IMR-90 (cell line): Measurements from ENCODE around the gene USP12. TPM values are rescaled to one million over a fixed set of nuclear protein-coding genes. Genes with fewer than 3 reads are reported as not detected.

Experiments used
- ATAC-seq: fragments of 200-7000 bp; cut with Tn5 transposase; 2 replicates; pipeline ENCODE4 v1.9.1; 2020; ENCODE audit warnings: low read depth, mild to moderate bottlenecking, moderate library complexity
- BruUV-seq: library from RNA; stranded (reverse); fragments of 400-500 nt; replicated peaks from 2 replicates; lab custom pipeline; 2021; lab: Mats Ljungman, UMichigan
- CTCF ChIA-PET: fragments of 300-600 bp; formaldehyde crosslinking; extraction: SDS; loops from one replicate; lab custom pipeline; 2021; ENCODE audit warnings: antibody characterized with exemption; lab: Yijun Ruan, JAX
- POLR2A ChIA-PET: fragments of 300-600 bp; sonication (Branson Sonifier 250); formaldehyde crosslinking; loops from one replicate; lab custom pipeline; 2022; ENCODE audit warnings: antibody characterized with exemption; ENCODE audit not compliant: unreplicated experiment; lab: Charles Lee
- DNase-seq: peaks from one replicate; pipeline ENCODE4 v3.0.0; 2013
- H2AFZ ChIP-seq: replicated peaks from 2 replicates; pipeline ENCODE3; 2013; ENCODE audit warnings: low read length, mild to moderate bottlenecking; ENCODE audit not compliant: poor library complexity
- H2AK5ac ChIP-seq: 2 replicates; pipeline ENCODE4 v1.6.1; 2013; ENCODE audit warnings: low read depth, low read length, inconsistent platforms
- H2AK9ac ChIP-seq: replicated peaks from 2 replicates; pipeline ENCODE3; 2013; ENCODE audit warnings: mild to moderate bottlenecking, low read depth, low read length, moderate library complexity; ENCODE audit not compliant: poor library complexity
- H2BK120ac ChIP-seq: 2 replicates; pipeline ENCODE4 v1.6.1; 2013; ENCODE audit warnings: low read depth, low read length, inconsistent platforms
- H2BK15ac ChIP-seq: 3 replicates; pipeline ENCODE4 v1.6.1; 2013; ENCODE audit warnings: low read depth, low read length, inconsistent platforms
- H2BK20ac ChIP-seq: 2 replicates; pipeline ENCODE4 v1.6.1; 2013; ENCODE audit warnings: low read depth, mild to moderate bottlenecking, inconsistent platforms, low read length, moderate library complexity
- H2BK5ac ChIP-seq: 2 replicates; pipeline ENCODE4 v1.6.1; 2013; ENCODE audit warnings: mild to moderate bottlenecking, low read depth, low read length, inconsistent platforms; ENCODE audit not compliant: poor library complexity, severe bottlenecking
- H3K14ac ChIP-seq: replicated peaks from 2 replicates; pipeline ENCODE4 v1.6.1; 2013; ENCODE audit warnings: low read depth, low read length, inconsistent platforms
- H3K18ac ChIP-seq: 2 replicates; pipeline ENCODE4 v1.6.1; 2013; ENCODE audit warnings: low read depth, low read length, control low read depth
- H3K23ac ChIP-seq: 2 replicates; pipeline ENCODE4 v1.6.1; 2013; ENCODE audit warnings: low read depth, low read length, inconsistent platforms
- H3K27ac ChIP-seq: 2 replicates; pipeline ENCODE4 v1.5.1; 2013; ENCODE audit warnings: mild to moderate bottlenecking, control low read depth, low read length; ENCODE audit not compliant: insufficient read depth
- H3K27me3 ChIP-seq: 2 replicates; pipeline ENCODE4 v1.6.1; 2013; ENCODE audit warnings: low read length; ENCODE audit not compliant: control insufficient read depth, insufficient read depth
- H3K36me3 ChIP-seq: 2 replicates; pipeline ENCODE4 v1.6.1; 2013; ENCODE audit warnings: low read length, mixed read lengths; ENCODE audit not compliant: control insufficient read depth, insufficient read depth
- H3K4ac ChIP-seq: 2 replicates; pipeline ENCODE4 v1.6.1; 2013; ENCODE audit warnings: low read depth, low read length, inconsistent platforms
- H3K4me1 ChIP-seq: 2 replicates; pipeline ENCODE4 v1.6.1; 2013; ENCODE audit warnings: low read length, mixed read lengths; ENCODE audit not compliant: control insufficient read depth, insufficient read depth
- H3K4me2 ChIP-seq: 2 replicates; pipeline ENCODE4 v1.6.1; 2013; ENCODE audit warnings: low read depth, mild to moderate bottlenecking, control low read depth, low read length, moderate library complexity
- H3K4me3 ChIP-seq: 2 replicates; pipeline ENCODE4 v1.5.1; 2013; ENCODE audit warnings: low read depth, mild to moderate bottlenecking, control low read depth, low read length, moderate library complexity; ENCODE audit not compliant: insufficient read depth
- H3K56ac ChIP-seq: 2 replicates; pipeline ENCODE4 v1.6.1; 2013; ENCODE audit warnings: low read length, inconsistent platforms; ENCODE audit not compliant: insufficient read depth; ENCODE audit errors: extremely low read depth
- H3K79me1 ChIP-seq, 2 experiments: 2 replicates each; pipeline ENCODE4 v1.6.1; 2013; ENCODE audit warnings: low read length in 2 of 2, inconsistent platforms in 1 of 2, low read depth in 1 of 2
- H3K9ac ChIP-seq: 2 replicates; pipeline ENCODE4 v1.6.1; 2013; ENCODE audit warnings: low read depth, low read length, control low read depth
- H3K9me1 ChIP-seq: 2 replicates; pipeline ENCODE4 v1.6.1; 2013; ENCODE audit warnings: low read length, inconsistent platforms; ENCODE audit not compliant: insufficient read depth
- H3K9me3 ChIP-seq: 2 replicates; pipeline ENCODE4 v1.6.1; 2013; ENCODE audit warnings: low read length; ENCODE audit not compliant: control insufficient read depth, insufficient read depth
- H4K20me1 ChIP-seq: 2 replicates; pipeline ENCODE4 v1.6.1; 2013; ENCODE audit warnings: low read length, inconsistent platforms; ENCODE audit not compliant: insufficient read depth
- H4K5ac ChIP-seq: 2 replicates; pipeline ENCODE4 v1.6.1; 2013; ENCODE audit warnings: mild to moderate bottlenecking, low read depth, low read length, control low read depth
- H4K8ac ChIP-seq, 2 experiments: 2 replicates each; pipeline ENCODE4 v1.6.1; 2013; ENCODE audit warnings: low read depth in 2 of 2, low read length in 2 of 2, control low read depth in 1 of 2, inconsistent platforms in 1 of 2
- H4K91ac ChIP-seq: 2 replicates; pipeline ENCODE4 v1.6.1; 2013; ENCODE audit warnings: low read depth, low read length, inconsistent platforms; ENCODE audit not compliant: insufficient read depth
- BHLHE40 ChIP-seq: fragments of 150-350 bp; IDR thresholded peaks from 2 replicates; pipeline ENCODE4 v1.6.1; 2016; ENCODE audit warnings: mild to moderate bottlenecking, low read depth, low read length
- CEBPB ChIP-seq: IDR thresholded peaks from 2 replicates; pipeline ENCODE4 v1.6.1; 2012; ENCODE audit warnings: low read depth, low read length, improper control_type of control experiment
- CHD1 ChIP-seq: IDR thresholded peaks from 2 replicates; pipeline ENCODE4 v1.6.1; 2012; ENCODE audit warnings: low read depth, low read length, improper control_type of control experiment
- CTCF ChIP-seq: conservative IDR thresholded peaks from 2 replicates; pipeline ENCODE4 v1.5.1; 2012; ENCODE audit warnings: mild to moderate bottlenecking, low read depth, low read length, improper control_type of control experiment
- MAFK ChIP-seq: IDR thresholded peaks from 2 replicates; pipeline ENCODE4 v1.6.1; 2012; ENCODE audit warnings: low read depth, low read length, improper control_type of control experiment
- MAZ ChIP-seq: IDR thresholded peaks from 2 replicates; pipeline ENCODE4 v1.6.1; 2012; ENCODE audit warnings: low read depth, mild to moderate bottlenecking, low read length, improper control_type of control experiment, moderate library complexity, borderline replicate concordance
- NFE2L2 ChIP-seq: fragments of 150-350 bp; IDR thresholded peaks from 2 replicates; pipeline ENCODE4 v1.6.1; 2016; ENCODE audit warnings: low read depth, mild to moderate bottlenecking, low read length
- RAD21 ChIP-seq: IDR thresholded peaks from 2 replicates; pipeline ENCODE4 v1.6.1; 2012; ENCODE audit warnings: low read length, improper control_type of control experiment
- RCOR1 ChIP-seq: IDR thresholded peaks from 2 replicates; pipeline ENCODE4 v1.6.1; 2012; ENCODE audit warnings: mild to moderate bottlenecking, low read length, improper control_type of control experiment; ENCODE audit not compliant: insufficient replicate concordance
- RFX5 ChIP-seq: IDR thresholded peaks from 2 replicates; pipeline ENCODE4 v1.8.0; 2012; ENCODE audit warnings: low read depth, mild to moderate bottlenecking, low read length, moderate library complexity
- SMC3 ChIP-seq: fragments of 150-350 bp; IDR thresholded peaks from 2 replicates; pipeline ENCODE4 v1.6.1; 2016; ENCODE audit warnings: low read depth, mild to moderate bottlenecking, antibody characterized with exemption, low read length, moderate library complexity
- USF2 ChIP-seq: fragments of 150-350 bp; IDR thresholded peaks from 2 replicates; pipeline ENCODE4 v1.6.1; 2017; ENCODE audit warnings: mild to moderate bottlenecking, antibody characterized with exemption, low read length, low read depth
- WGBS, 2 experiments: methylation state at CpG; one replicate each; pipeline versions ENCODE4 v1.1.5 to v1.1.7; 2013; ENCODE audit warnings: missing lambda C conversion rate in 2 of 2; ENCODE audit not compliant: insufficient read length in 1 of 2; ENCODE audit errors: extremely low coverage in 2 of 2; 5-methylcytosine and 5-hydroxymethylcytosine counted together
- dilution Hi-C: fragments of 300-500 bp; cut with HindIII; formaldehyde crosslinking; loops from one replicate; pipeline ENCODE4 v1.14.3; 2018; ENCODE audit warnings: low sequenced_read_pairs; ENCODE audit not compliant: unreplicated experiment
- in situ Hi-C: fragments of 300-500 bp; cut with MboI; formaldehyde crosslinking; loops from 3 replicates; pipeline ENCODE4 v1.14.3; 2019; ENCODE audit warnings: low sequenced_read_pairs, inconsistent platforms, mixed read lengths
- intact Hi-C: fragments of 100-400 bp; cut with micrococcal nuclease; formaldehyde crosslinking; loops from 2 replicates; pipeline ENCODE4 v1.10.0; 2022
- polyA plus RNA-seq, 3 experiments: library from polyadenylated mRNA; depleted of rRNA; stranded (reverse); fragments of >200 nt; gene quantifications; 2 replicates each; pipeline ENCODE4 v1.2.3, GENCODE V29; 2012; ENCODE audit warnings: low replicate concordance in 1 of 3
- total RNA-seq: library from RNA; depleted of rRNA; stranded (reverse); fragments of >200 nt; gene quantifications from 2 replicates; pipeline ENCODE4 v1.2.3, GENCODE V29; 2012

USP12 gene
- total and polyA plus RNA-seq, 2 of the 4 experiments (the other 2 are of a cell fraction): 11.8 to 16.5 TPM

GRCh38 chr13:27170516-27171243, 931 bp downstream of the USP12 start (continued):
- no peak for TF ChIP-seq USF2
- peak; percentile 10 for TF ChIP-seq RAD21
- no peak for TF ChIP-seq CHD1

- Histone ChIP-seq H3K4me3 (peak overlapping the region; percentile 64), H2AK5ac (no peak overlapping the region), H2BK5ac (peak overlapping the region; percentile 58), H3K4me1 (peaks cover 12% of the 10 kb centered on the region), H3K36me3 (no peaks in the 10 kb centered on the region), H4K20me1 (peaks cover 38% of the 10 kb centered on the region), H4K91ac (no peak overlapping the region), H2BK20ac (no peak overlapping the region), H3K9me3 (no peaks in the 10 kb centered on the region), H3K23ac (no peak overlapping the region), H3K4me2 (peak overlapping the region; percentile 84), H3K56ac (peak overlapping the region; percentile 35; the same call in 1 of the 2 replicates), H3K79me1 (peaks cover 4 to 36% of the 10 kb centered on the region in 2 experiments; a peak in 3 of 4 replicates), H4K8ac (no peak overlapping the region), H3K4ac (no peak overlapping the region), H3K9ac (peak overlapping the region; percentile 76), H2AK9ac (no peak overlapping the region), H3K18ac (no peak overlapping the region; the same call in 1 of the 2 replicates), H3K14ac (no peak overlapping the region), H2AFZ (no peak overlapping the region), H4K5ac (no peak overlapping the region; the same call in 1 of the 2 replicates), H3K27ac (peak overlapping the region; percentile 70; the same call in 1 of the 2 replicates), H2BK120ac (no peak overlapping the region), H3K27me3 (no peaks in the 10 kb centered on the region), H2BK15ac (no peak overlapping the region), H3K9me1 (peaks cover 16% of the 10 kb centered on the region)
- BruUV-seq: TSS peak; percentile 42
- in situ Hi-C loops (loop anchor here (10.0 kb wide), 2 partner anchors 105 to 185 kb away; partner anchors contain the start of gene RASL11A), intact Hi-C loops (loop anchor here (2.0 kb wide), 3 partner anchors 101 to 189 kb away; partner anchors contain the start of gene RASL11A), dilution Hi-C loops (no loop called here)
- peak; percentile 84 for DNase-seq
- no CpG with 5 or more reads among the region's 4 CpGs for WGBS, 2 experiments
- no peak for ATAC-seq
- ChIA-PET POLR2A (interaction anchor here (0.5 kb wide), 1 partner anchor 36 kb away, joined by 3 read pairs; no protein-coding TSS in a partner anchor), CTCF (interaction anchor here (1.1 kb wide), 1 partner anchor 223 kb away, joined by 3 read pairs; no protein-coding TSS in a partner anchor)
- TF ChIP-seq RFX5: no peak
- TF ChIP-seq NFE2L2: no peak
- TF ChIP-seq MAFK: no peak
- TF ChIP-seq RAD21: no peak
- TF ChIP-seq CTCF: no peak
- no peak for TF ChIP-seq BHLHE40
- TF ChIP-seq SMC3: no peak
- TF ChIP-seq CEBPB: peak; percentile 43; the same call in 1 of the 2 replicates
- TF ChIP-seq MAZ: no peak
- no peak for TF ChIP-seq RCOR1
- no peak for TF ChIP-seq USF2
Measured at GRCh38 chr13:27170221-27170515, 1.4 kb downstream of the USP12 start.
